Stimulated activated naive CD8-positive, alpha-beta T cell treated with anti-CD3 and anti-CD28 coated beads, Interleukin-15, Interleukin-2, amounts not matched to agents 100 ng/mL and 50 ng/mL, for 24 hours (primary cell): ENCODE results near the gene NUDT1.

Experiments
- H3K27ac Mint-ChIP-seq: one replicate; pipeline ENCODE4 v1.8.0; 2021; ENCODE audit warnings: mild to moderate bottlenecking, mixed read lengths
- H3K27me3 Mint-ChIP-seq: one replicate; pipeline ENCODE4 v1.8.0; 2021; ENCODE audit warnings: mixed read lengths
- H3K36me3 Mint-ChIP-seq: one replicate; pipeline ENCODE4 v1.8.0; 2021; ENCODE audit warnings: low read depth, mixed read lengths
- H3K4me1 Mint-ChIP-seq: one replicate; pipeline ENCODE4 v1.8.0; 2021; ENCODE audit warnings: low read depth, mixed read lengths
- H3K4me3 Mint-ChIP-seq: one replicate; pipeline ENCODE4 v1.8.0; 2021; ENCODE audit warnings: mild to moderate bottlenecking, mixed read lengths
- H3K9me3 Mint-ChIP-seq: one replicate; pipeline ENCODE4 v1.8.0; 2021; ENCODE audit warnings: mixed read lengths

Gene NUDT1

GRCh38 chr7:2245883-2246675 is 4.1 kb downstream of the NUDT1 start:
- no peak overlapping the region for H3K4me3 Mint-ChIP-seq
- no peaks in the 10 kb centered on the region for H3K27me3 Mint-ChIP-seq
- H3K27ac Mint-ChIP-seq: peak overlapping the region; percentile 43
- no peaks in the 10 kb centered on the region for H3K9me3 Mint-ChIP-seq
- H3K4me1 Mint-ChIP-seq: peaks cover 32% of the 10 kb centered on the region
- H3K36me3 Mint-ChIP-seq: peaks cover 21% of the 10 kb centered on the region

- H3K36me3 Mint-ChIP-seq: peaks cover 21% of the 10 kb centered on the region
- H3K27me3 Mint-ChIP-seq: no peaks in the 10 kb centered on the region
- no peak overlapping the region for H3K27ac Mint-ChIP-seq
- H3K4me1 Mint-ChIP-seq: peaks cover 31% of the 10 kb centered on the region
- H3K9me3 Mint-ChIP-seq: no peaks in the 10 kb centered on the region
- no peak overlapping the region for H3K4me3 Mint-ChIP-seq
Observed at GRCh38 chr7:2247141-2247995, 5.3 kb downstream of the NUDT1 start.

GRCh38 chr7:2248984-2249694 is 7.1 kb downstream of the NUDT1 start:
- Mint-ChIP-seq H3K27ac (peak overlapping the region; percentile 82), H3K36me3 (peaks cover 21% of the 10 kb centered on the region), H3K4me1 (peaks cover 30% of the 10 kb centered on the region), H3K4me3 (peak overlapping the region; percentile 35), H3K27me3 (no peaks in the 10 kb centered on the region), H3K9me3 (no peaks in the 10 kb centered on the region)

- Mint-ChIP-seq H3K36me3 (peaks cover 18% of the 10 kb centered on the region), H3K4me3 (no peak overlapping the region), H3K4me1 (peaks cover 30% of the 10 kb centered on the region), H3K27me3 (no peaks in the 10 kb centered on the region), H3K27ac (no peak overlapping the region), H3K9me3 (no peaks in the 10 kb centered on the region)
Observed at GRCh38 chr7:2249744-2250323, 7.8 kb downstream of the NUDT1 start.

GRCh38 chr7:2251381-2251780 is 9.4 kb downstream of the NUDT1 start:
- H3K4me1 Mint-ChIP-seq: peaks cover 32% of the 10 kb centered on the region
- H3K27ac Mint-ChIP-seq: no peak overlapping the region
- H3K4me3 Mint-ChIP-seq: no peak overlapping the region
- H3K27me3 Mint-ChIP-seq: no peaks in the 10 kb centered on the region
- H3K36me3 Mint-ChIP-seq: peaks cover 9% of the 10 kb centered on the region
- no peaks in the 10 kb centered on the region for H3K9me3 Mint-ChIP-seq

- Mint-ChIP-seq H3K4me1 (peaks cover 31% of the 10 kb centered on the region), H3K9me3 (no peaks in the 10 kb centered on the region), H3K27ac (no peak overlapping the region), H3K36me3 (peaks cover 9% of the 10 kb centered on the region), H3K27me3 (no peaks in the 10 kb centered on the region), H3K4me3 (no peak overlapping the region)
Observed at GRCh38 chr7:2251841-2252771, 10.1 kb downstream of the NUDT1 start.

- Mint-ChIP-seq H3K27ac (peak overlapping the region; percentile 52), H3K4me3 (no peak overlapping the region), H3K36me3 (peaks cover 6% of the 10 kb centered on the region), H3K27me3 (no peaks in the 10 kb centered on the region), H3K4me1 (peaks cover 29% of the 10 kb centered on the region), H3K9me3 (no peaks in the 10 kb centered on the region)
Observed at GRCh38 chr7:2253021-2253420, 11.0 kb downstream of the NUDT1 start.

- Mint-ChIP-seq H3K4me1 (peaks cover 23% of the 10 kb centered on the region), H3K27ac (no peak overlapping the region), H3K4me3 (no peak overlapping the region), H3K36me3 (peaks cover 4% of the 10 kb centered on the region), H3K27me3 (no peaks in the 10 kb centered on the region), H3K9me3 (no peaks in the 10 kb centered on the region)
Observed at GRCh38 chr7:2253525-2254244, 11.7 kb downstream of the NUDT1 start.

- Mint-ChIP-seq H3K4me1 (peaks cover 15% of the 10 kb centered on the region), H3K36me3 (peaks cover 4% of the 10 kb centered on the region), H3K27ac (no peak overlapping the region), H3K9me3 (no peaks in the 10 kb centered on the region), H3K27me3 (no peaks in the 10 kb centered on the region), H3K4me3 (no peak overlapping the region)
Observed at GRCh38 chr7:2254429-2255144, 12.6 kb downstream of the NUDT1 start.

- peaks cover 13% of the 10 kb centered on the region for H3K4me1 Mint-ChIP-seq
- H3K9me3 Mint-ChIP-seq: no peaks in the 10 kb centered on the region
- no peaks in the 10 kb centered on the region for H3K27me3 Mint-ChIP-seq
- H3K36me3 Mint-ChIP-seq: peaks cover 8% of the 10 kb centered on the region
- H3K27ac Mint-ChIP-seq: no peak overlapping the region
- no peak overlapping the region for H3K4me3 Mint-ChIP-seq
Observed at GRCh38 chr7:2255145-2256139, 13.4 kb downstream of the NUDT1 start.

- H3K36me3 Mint-ChIP-seq: peaks cover 5% of the 10 kb centered on the region
- no peaks in the 10 kb centered on the region for H3K27me3 Mint-ChIP-seq
- peaks cover 15% of the 10 kb centered on the region for H3K4me1 Mint-ChIP-seq
- no peak overlapping the region for H3K27ac Mint-ChIP-seq
- no peak overlapping the region for H3K4me3 Mint-ChIP-seq
- H3K9me3 Mint-ChIP-seq: no peaks in the 10 kb centered on the region
Observed at GRCh38 chr7:2256306-2257045, 14.4 kb downstream of the NUDT1 start.
